HepG2 (cell line): ENCODE data around the gene PDGFRB. TPM values are rescaled to one million over a fixed set of nuclear protein-coding genes. Genes with fewer than 3 reads are reported as not detected.

Experiments
- HDAC1 ChIP-seq: sonication (generic); formaldehyde crosslinking; IDR thresholded peaks from 2 replicates; pipeline ENCODE4 v1.5.1; 2020; ENCODE audit warnings: mild to moderate bottlenecking, missing genetic modification reagents
- HNRNPL ChIP-seq: fragments of 200-400 bp; formaldehyde crosslinking; IDR thresholded peaks from 2 replicates; pipeline ENCODE4 v1.6.1; 2017; ENCODE audit warnings: mild to moderate bottlenecking, low read depth, low read length
- KLF9 ChIP-seq: IDR thresholded peaks from 2 replicates; pipeline ENCODE4 v1.6.1; 2016; ENCODE audit warnings: low read depth
- MAZ ChIP-seq, 2 experiments: sonication (generic) in 1 of 2; formaldehyde crosslinking in 1 of 2; IDR thresholded peaks; 2 replicates each; pipeline versions ENCODE4 v1.5.0 to v1.6.1; 2012 to 2020; ENCODE audit warnings: low read depth in 2 of 2, mild to moderate bottlenecking in 2 of 2, borderline replicate concordance in 1 of 2, improper control_type of control experiment in 1 of 2, low read length in 1 of 2, missing genetic modification reagents in 1 of 2, moderate library complexity in 1 of 2
- NCOR1 ChIP-seq: fragments of 200-600 bp; sonication (generic); IDR thresholded peaks from 2 replicates; pipeline ENCODE4 v1.7.0; 2017; ENCODE audit warnings: antibody characterized with exemption, low read length, borderline replicate concordance
- NR2C2 ChIP-seq: sonication (generic); formaldehyde crosslinking; IDR thresholded peaks from 2 replicates; pipeline ENCODE4 v1.4.0; 2020; ENCODE audit warnings: missing genetic modification reagents, mild to moderate bottlenecking, moderate library complexity, borderline replicate concordance
- PATZ1 ChIP-seq: sonication (generic); formaldehyde crosslinking; IDR thresholded peaks from 2 replicates; pipeline ENCODE4 v1.4.0; 2020; ENCODE audit warnings: missing genetic modification reagents
- ZBTB38 ChIP-seq: sonication (generic); formaldehyde crosslinking; IDR thresholded peaks from 2 replicates; pipeline ENCODE4 v1.5.1; 2020; ENCODE audit warnings: mild to moderate bottlenecking, missing genetic modification reagents
- ZBTB4 ChIP-seq: sonication (generic); formaldehyde crosslinking; IDR thresholded peaks from 2 replicates; pipeline ENCODE4 v1.4.0; 2020; ENCODE audit warnings: missing genetic modification reagents, mild to moderate bottlenecking, borderline replicate concordance
- ZFX ChIP-seq: sonication (generic); formaldehyde crosslinking; IDR thresholded peaks from 2 replicates; pipeline ENCODE4 v1.4.0; 2020; ENCODE audit warnings: mild to moderate bottlenecking, low read depth, missing genetic modification reagents, moderate library complexity
- ZFYVE20 ChIP-seq: sonication (generic); formaldehyde crosslinking; IDR thresholded peaks from 2 replicates; pipeline ENCODE4 v1.8.0; 2023; ENCODE audit warnings: low read depth, mild to moderate bottlenecking, moderate library complexity, missing genetic modification reagents, borderline replicate concordance
- ZNF547 ChIP-seq: sonication (generic); formaldehyde crosslinking; IDR thresholded peaks from 2 replicates; pipeline ENCODE4 v1.5.1; 2020; ENCODE audit warnings: mild to moderate bottlenecking, missing genetic modification reagents
- ZNF740 ChIP-seq: sonication (generic); formaldehyde crosslinking; IDR thresholded peaks from 2 replicates; pipeline ENCODE4 v1.4.0; 2020; ENCODE audit warnings: missing genetic modification reagents
- ZNF746 ChIP-seq: sonication (generic); formaldehyde crosslinking; IDR thresholded peaks from 2 replicates; pipeline ENCODE4 v1.8.0; 2022; ENCODE audit warnings: mild to moderate bottlenecking, missing genetic modification reagents
- ZNF768 ChIP-seq: sonication (generic); formaldehyde crosslinking; IDR thresholded peaks from 2 replicates; pipeline ENCODE4 v1.4.0; 2020; ENCODE audit warnings: missing genetic modification reagents
- ZNF772 ChIP-seq: sonication (generic); formaldehyde crosslinking; IDR thresholded peaks from 2 replicates; pipeline ENCODE4 v1.5.0; 2020; ENCODE audit warnings: mild to moderate bottlenecking, missing genetic modification reagents
- polyA plus RNA-seq, 8 experiments: library from polyadenylated mRNA; depleted of rRNA in 3 of 8; stranded (reverse) in 7 of 8; unstranded in 1 of 8; fragments of >200 nt; fragmentation: Illumina TruSeq in 4 of 8; extraction: Trizol in 4 of 8; gene quantifications; 2 replicates each; pipeline versions ENCODE4 v1.2.1 to v1.2.3, GENCODE V29; 2011 to 2016; ENCODE audit warnings: low read depth in 4 of 8, missing spikeins in 1 of 8, mixed read lengths in 1 of 8; ENCODE audit not compliant: insufficient read depth in 1 of 8
- total RNA-seq, 5 experiments: library from RNA; depleted of rRNA; stranded (reverse); fragments of >200 nt; fragmentation: Illumina TruSeq; extraction: Trizol; gene quantifications; 2 replicates each; pipeline ENCODE4 v1.2.3, GENCODE V29; 2016; ENCODE audit warnings: low read depth in 1 of 5
- TF ChIP-seq, protein P1 (sequence below): sonication (generic); formaldehyde crosslinking; IDR thresholded peaks from 2 replicates; pipeline ENCODE4 v1.8.1; 2023; ENCODE audit warnings: mild to moderate bottlenecking, missing genetic modification reagents
- TF ChIP-seq, protein P2 (sequence below): sonication (generic); formaldehyde crosslinking; IDR thresholded peaks from 2 replicates; pipeline ENCODE4 v1.8.0; 2022; ENCODE audit warnings: mild to moderate bottlenecking, missing genetic modification reagents, moderate library complexity

The PDGFRB gene
- total and polyA plus RNA-seq, 2 of the 13 experiments (the other 11 are each of a cell fraction or from before 2014, with no cell fraction given): 4.0 to 21.0 TPM

- TF ChIP-seq PATZ1 (CRISPR knock-in tag): peak; percentile 58; the same call in 1 of the 2 replicates
- TF ChIP-seq ZBTB4 (CRISPR knock-in tag): peak; percentile 62
- peak; percentile 40; the same call in 1 of the 2 replicates for TF ChIP-seq HDAC1
- TF ChIP-seq, protein P1, sequence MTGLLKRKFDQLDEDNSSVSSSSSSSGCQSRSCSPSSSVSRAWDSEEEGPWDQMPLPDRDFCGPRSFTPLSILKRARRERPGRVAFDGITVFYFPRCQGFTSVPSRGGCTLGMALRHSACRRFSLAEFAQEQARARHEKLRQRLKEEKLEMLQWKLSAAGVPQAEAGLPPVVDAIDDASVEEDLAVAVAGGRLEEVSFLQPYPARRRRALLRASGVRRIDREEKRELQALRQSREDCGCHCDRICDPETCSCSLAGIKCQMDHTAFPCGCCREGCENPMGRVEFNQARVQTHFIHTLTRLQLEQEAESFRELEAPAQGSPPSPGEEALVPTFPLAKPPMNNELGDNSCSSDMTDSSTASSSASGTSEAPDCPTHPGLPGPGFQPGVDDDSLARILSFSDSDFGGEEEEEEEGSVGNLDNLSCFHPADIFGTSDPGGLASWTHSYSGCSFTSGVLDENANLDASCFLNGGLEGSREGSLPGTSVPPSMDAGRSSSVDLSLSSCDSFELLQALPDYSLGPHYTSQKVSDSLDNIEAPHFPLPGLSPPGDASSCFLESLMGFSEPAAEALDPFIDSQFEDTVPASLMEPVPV: no peak
- TF ChIP-seq, protein P2, sequence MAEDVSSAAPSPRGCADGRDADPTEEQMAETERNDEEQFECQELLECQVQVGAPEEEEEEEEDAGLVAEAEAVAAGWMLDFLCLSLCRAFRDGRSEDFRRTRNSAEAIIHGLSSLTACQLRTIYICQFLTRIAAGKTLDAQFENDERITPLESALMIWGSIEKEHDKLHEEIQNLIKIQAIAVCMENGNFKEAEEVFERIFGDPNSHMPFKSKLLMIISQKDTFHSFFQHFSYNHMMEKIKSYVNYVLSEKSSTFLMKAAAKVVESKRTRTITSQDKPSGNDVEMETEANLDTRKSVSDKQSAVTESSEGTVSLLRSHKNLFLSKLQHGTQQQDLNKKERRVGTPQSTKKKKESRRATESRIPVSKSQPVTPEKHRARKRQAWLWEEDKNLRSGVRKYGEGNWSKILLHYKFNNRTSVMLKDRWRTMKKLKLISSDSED (CRISPR knock-in tag): no peak
- 0 out of 2 replicates have a peak, but pooled peaks have one; percentile 13 for TF ChIP-seq ZNF772
- TF ChIP-seq ZNF740 (CRISPR knock-in tag): peak; percentile 68; the same call in 1 of the 2 replicates
- TF ChIP-seq NR2C2: no peak; the same call in 1 of the 2 replicates
- peak; percentile 41; the same call in 1 of the 2 replicates for TF ChIP-seq MAZ (IDR thresholded peaks at IDR 0.05; ENCODE audit: borderline replicate concordance, low read depth, low read length)
- TF ChIP-seq MAZ (CRISPR knock-in tag; IDR thresholded peaks at IDR 0.05; ENCODE audit: low read depth): 0 out of 2 replicates have a peak, but pooled peaks have one; percentile 35
- TF ChIP-seq ZNF547 (CRISPR knock-in tag): 0 out of 2 replicates have a peak, but pooled peaks have one; percentile 70
- TF ChIP-seq ZBTB38: peak; percentile 81
- no peak for TF ChIP-seq ZFYVE20
- TF ChIP-seq ZNF768 (CRISPR knock-in tag): no peak
- TF ChIP-seq HNRNPL: 0 out of 2 replicates have a peak, but pooled peaks have one; percentile 33
- TF ChIP-seq NCOR1: no peak
- peak; percentile 17 for TF ChIP-seq ZFX
- no peak for TF ChIP-seq KLF9 (CRISPR knock-in tag)
- peak; percentile 16; the same call in 1 of the 2 replicates for TF ChIP-seq ZNF746
These were observed 12.0 kb downstream of the PDGFRB start (continued) for GRCh38 chr5:150143350-150144245.
